Renal cortex interstitium (tissue), 11 donors: ENCODE results near the gene SF3B1. TPM values are rescaled to one million over a fixed set of nuclear protein-coding genes. Genes with fewer than 3 reads are reported as not detected.
"Not testable (repeated sequence)": the region's sequence is repeated elsewhere in the genome, so short reads cannot be mapped to it uniquely, and the experiment has no call there.

ENCODE experiments used
- DNase-seq, 11 donors: peaks; one replicate each; pipeline ENCODE4 v3.0.0-alpha.2; 2013; ENCODE audit warnings: low read depth in 9 of 11, low spot score in 4 of 11; ENCODE audit errors: extremely low read depth in 1 of 11
- polyA plus RNA-seq, 3 donors: library from polyadenylated mRNA; unstranded; fragments of 120-200 nt; gene quantifications; one replicate each; pipeline ENCODE4 v1.2.1, GENCODE V29; 2013; ENCODE audit not compliant: insufficient read length in 3 of 3

Gene SF3B1
- polyA plus RNA-seq, 3 donors: 514 to 635 (median 564) TPM

- DNase-seq: no peak
Measured at GRCh38 chr2:197450465-197450864, 15.6 kb upstream of the SF3B1 start.

- no peak for DNase-seq
Measured at GRCh38 chr2:197446844-197447243, 12.0 kb upstream of the SF3B1 start.

- no peak for DNase-seq
Measured at GRCh38 chr2:197445746-197446145, 10.9 kb upstream of the SF3B1 start.

- no peak for DNase-seq
Measured at GRCh38 chr2:197442857-197443256, 8.0 kb upstream of the SF3B1 start.

- no peak for DNase-seq
Measured at GRCh38 chr2:197437380-197437779, 2.6 kb upstream of the SF3B1 start.

- no peak for DNase-seq
Measured at GRCh38 chr2:197435598-197436420, 981 bp upstream of the SF3B1 start.

GRCh38 chr2:197433780-197434438 is 919 bp downstream of the SF3B1 start:
- peak in 2 of 11 donors; percentile 18 to 31 for DNase-seq

- not testable (repeated sequence) for DNase-seq
Measured at GRCh38 chr2:197432527-197432926, 2.3 kb downstream of the SF3B1 start.

- no peak for DNase-seq
Measured at GRCh38 chr2:197431858-197432257, 3.0 kb downstream of the SF3B1 start.

GRCh38 chr2:197427986-197428385 is 6.8 kb downstream of the SF3B1 start:
- DNase-seq: no peak

- no peak for DNase-seq
Measured at GRCh38 chr2:197426723-197427603, 7.9 kb downstream of the SF3B1 start.

GRCh38 chr2:197425550-197425949 is 9.3 kb downstream of the SF3B1 start:
- no peak for DNase-seq

- no peak for DNase-seq
Measured at GRCh38 chr2:197423307-197423706, 11.5 kb downstream of the SF3B1 start.

GRCh38 chr2:197419438-197419837 is 15.4 kb downstream of the SF3B1 start:
- DNase-seq: no peak

- no peak for DNase-seq
Measured at GRCh38 chr2:197416268-197416667, 18.6 kb downstream of the SF3B1 start.

- no peak for DNase-seq
Measured at GRCh38 chr2:197414515-197414914, 20.3 kb downstream of the SF3B1 start.

GRCh38 chr2:197414039-197414438 is 20.8 kb downstream of the SF3B1 start:
- no peak for DNase-seq

GRCh38 chr2:197405582-197405981 is 29.2 kb downstream of the SF3B1 start:
- no peak for DNase-seq

- DNase-seq: no peak
Measured at GRCh38 chr2:197399887-197400540, 34.8 kb downstream of the SF3B1 start.
